GM21825 (cell line): ENCODE results near the gene CYP4V2.

ENCODE experiments used
- ATAC-seq: cut with Tn5 transposase; IDR thresholded peaks from one replicate; pipeline ENCODE4 v1.9.1; 2021; ENCODE audit warnings: mild to moderate bottlenecking, moderate library complexity; ENCODE audit not compliant: unreplicated experiment

CYP4V2 gene

GRCh38 chr4:186188107-186188506, 3.3 kb upstream of the CYP4V2 start:
- ATAC-seq = no peak

GRCh38 chr4:186189656-186190055, 1.7 kb upstream of the CYP4V2 start:
- no peak for ATAC-seq

GRCh38 chr4:186190581-186191199, 677 bp upstream of the CYP4V2 start:
- peak; percentile 35 for ATAC-seq

- ATAC-seq = no peak
Observed at GRCh38 chr4:186192066-186192612, 772 bp downstream of the CYP4V2 start.

- no peak for ATAC-seq
Observed at GRCh38 chr4:186193851-186194250, 2.5 kb downstream of the CYP4V2 start.

- no peak for ATAC-seq
Observed at GRCh38 chr4:186196063-186196462, 4.7 kb downstream of the CYP4V2 start.

- ATAC-seq = no peak
Observed at GRCh38 chr4:186200516-186200915, 9.1 kb downstream of the CYP4V2 start.

- ATAC-seq = no peak
Observed at GRCh38 chr4:186201010-186201409, 9.6 kb downstream of the CYP4V2 start.

- peak; percentile 92 for ATAC-seq
Observed at GRCh38 chr4:186201535-186202230, 10.3 kb downstream of the CYP4V2 start.

GRCh38 chr4:186202490-186203140, 11.2 kb downstream of the CYP4V2 start:
- no peak for ATAC-seq

GRCh38 chr4:186203406-186203805, 12.0 kb downstream of the CYP4V2 start:
- no peak for ATAC-seq

- ATAC-seq = no peak
Observed at GRCh38 chr4:186204103-186204559, 12.8 kb downstream of the CYP4V2 start.

- no peak for ATAC-seq
Observed at GRCh38 chr4:186204686-186205085, 13.3 kb downstream of the CYP4V2 start.

GRCh38 chr4:186205156-186205555, 13.8 kb downstream of the CYP4V2 start:
- ATAC-seq = no peak

GRCh38 chr4:186216465-186217024, 25.2 kb downstream of the CYP4V2 start:
- ATAC-seq = no peak

GRCh38 chr4:186217733-186218293, 26.4 kb downstream of the CYP4V2 start:
- no peak for ATAC-seq

GRCh38 chr4:186221624-186222023, 30.3 kb downstream of the CYP4V2 start:
- no peak for ATAC-seq

- no peak for ATAC-seq
Observed at GRCh38 chr4:186225848-186226247, 34.5 kb downstream of the CYP4V2 start.

- no peak for ATAC-seq
Observed at GRCh38 chr4:186226521-186227189, 35.3 kb downstream of the CYP4V2 start.

- ATAC-seq = no peak
Observed at GRCh38 chr4:186227221-186227620, 35.9 kb downstream of the CYP4V2 start, which contains the start of gene KLKB1. Gene KLKB1, plus strand, starts transcription at chr4:186227507. Its CDS starts 689 bp downstream, at chr4:186228196.
